GM18868 (cell line): ENCODE results near the gene TPSAB1.
"Not testable (repeated sequence)": the region's sequence is repeated elsewhere in the genome, so short reads cannot be mapped to it uniquely, and the experiment has no call there.

Experiments used
- ATAC-seq: cut with Tn5 transposase; IDR thresholded peaks from one replicate; pipeline ENCODE4 v1.9.1; 2021; ENCODE audit warnings: mild to moderate bottlenecking, moderate library complexity; ENCODE audit not compliant: unreplicated experiment

Gene TPSAB1

GRCh38 chr16:1245452-1246020 lies 5.0 kb downstream of the TPSAB1 start:
- no peak for ATAC-seq

- not testable (repeated sequence) for ATAC-seq
Measured at GRCh38 chr16:1247903-1248537, 7.5 kb downstream of the TPSAB1 start.

- ATAC-seq: not testable (repeated sequence)
Measured at GRCh38 chr16:1249031-1249755, 8.7 kb downstream of the TPSAB1 start.

GRCh38 chr16:1253701-1254364 lies 13.3 kb downstream of the TPSAB1 start:
- ATAC-seq: not testable (repeated sequence)

GRCh38 chr16:1254821-1255220 lies 14.3 kb downstream of the TPSAB1 start:
- not testable (repeated sequence) for ATAC-seq

- ATAC-seq: not testable (repeated sequence)
Measured at GRCh38 chr16:1255276-1256122, 15.0 kb downstream of the TPSAB1 start, which contains the start of gene TPSD1. TSS of gene TPSD1 (plus strand) at chr16:1256069. CDS start at chr16:1256281, 212 bp downstream.

- not testable (repeated sequence) for ATAC-seq
Measured at GRCh38 chr16:1256296-1256873, 15.9 kb downstream of the TPSAB1 start.

GRCh38 chr16:1256874-1257322 lies 16.4 kb downstream of the TPSAB1 start:
- no peak for ATAC-seq

- no peak for ATAC-seq
Measured at GRCh38 chr16:1257561-1258224, 17.2 kb downstream of the TPSAB1 start.

GRCh38 chr16:1258225-1258600 lies 17.7 kb downstream of the TPSAB1 start:
- no peak for ATAC-seq

- ATAC-seq: no peak
Measured at GRCh38 chr16:1258906-1259759, 18.6 kb downstream of the TPSAB1 start.

- ATAC-seq: no peak
Measured at GRCh38 chr16:1259760-1260068, 19.2 kb downstream of the TPSAB1 start.

- ATAC-seq: no peak
Measured at GRCh38 chr16:1260101-1260680, 19.7 kb downstream of the TPSAB1 start.

- ATAC-seq: no peak
Measured at GRCh38 chr16:1261131-1261892, 20.8 kb downstream of the TPSAB1 start.

GRCh38 chr16:1262210-1262845 lies 21.8 kb downstream of the TPSAB1 start:
- ATAC-seq: no peak

- no peak for ATAC-seq
Measured at GRCh38 chr16:1262846-1263221, 22.3 kb downstream of the TPSAB1 start.

GRCh38 chr16:1263591-1264344 lies 23.3 kb downstream of the TPSAB1 start:
- no peak for ATAC-seq
